Kidney epithelial cell (primary cell): Measurements from ENCODE around the gene DOHH. TPM values are rescaled to one million over a fixed set of nuclear protein-coding genes. Genes with fewer than 3 reads are reported as not detected.
"Not testable (repeated sequence)": the region's sequence is repeated elsewhere in the genome, so short reads cannot be mapped to it uniquely, and the experiment has no call there.

ENCODE experiments used
- DNase-seq: peaks from one replicate; pipeline ENCODE4 v3.0.0-alpha.2; 2010; ENCODE audit warnings: low read depth
- H3K27me3 ChIP-seq: 2 replicates; pipeline ENCODE4 v1.6.0; 2011; ENCODE audit warnings: low read length; ENCODE audit not compliant: control insufficient read depth, insufficient read depth
- H3K36me3 ChIP-seq: 2 replicates; pipeline ENCODE4 v1.5.1; 2011; ENCODE audit warnings: low read length; ENCODE audit not compliant: control insufficient read depth, insufficient read depth
- H3K4me3 ChIP-seq: 2 replicates; pipeline ENCODE4 v1.5.1; 2011; ENCODE audit warnings: low read depth, mild to moderate bottlenecking, control low read depth, low read length
- CTCF ChIP-seq: IDR thresholded peaks from 2 replicates; pipeline ENCODE4 v1.5.1; 2011; ENCODE audit warnings: mild to moderate bottlenecking, moderate library complexity, low read length, control low read depth, inconsistent platforms; ENCODE audit not compliant: insufficient read depth, poor library complexity, severe bottlenecking
- total RNA-seq: library from RNA; depleted of rRNA; stranded (reverse); fragments of >200 nt; gene quantifications from 2 replicates; pipeline ENCODE4 v1.2.3, GENCODE V29; 2015

DOHH gene
- total RNA-seq, 1 donor from 2014 or later, result 33.0 TPM

- Histone ChIP-seq H3K36me3 (peaks cover 5% of the 10 kb centered on the region), H3K4me3 (no peak overlapping the region), H3K27me3 (no peaks in the 10 kb centered on the region)
- DNase-seq, result no peak
- TF ChIP-seq CTCF, result no peak
Measured at GRCh38 chr19:3533033-3533432, 32.6 kb upstream of the DOHH start.

- no peak for TF ChIP-seq CTCF
- no peak overlapping the region for H3K4me3 ChIP-seq
- peaks cover 6% of the 10 kb centered on the region for H3K36me3 ChIP-seq
- H3K27me3 ChIP-seq, result no peaks in the 10 kb centered on the region
- no peak for DNase-seq
Measured at GRCh38 chr19:3532154-3532786, 31.8 kb upstream of the DOHH start.

GRCh38 chr19:3531716-3532115 lies 31.2 kb upstream of the DOHH start:
- peaks cover 6% of the 10 kb centered on the region for H3K36me3 ChIP-seq
- no peaks in the 10 kb centered on the region for H3K27me3 ChIP-seq
- no peak for DNase-seq
- H3K4me3 ChIP-seq, result no peak overlapping the region
- TF ChIP-seq CTCF, result no peak

- no peak for DNase-seq
- Histone ChIP-seq H3K4me3 (no peak overlapping the region), H3K36me3 (peaks cover 6% of the 10 kb centered on the region), H3K27me3 (no peaks in the 10 kb centered on the region)
- TF ChIP-seq CTCF, result no peak
Measured at GRCh38 chr19:3530389-3530788, 29.9 kb upstream of the DOHH start.

- not testable (repeated sequence) for H3K36me3 ChIP-seq, H3K27me3 ChIP-seq, H3K4me3 ChIP-seq, DNase-seq
Measured at GRCh38 chr19:3529299-3529698, 28.8 kb upstream of the DOHH start.

- Histone ChIP-seq H3K36me3 (peaks cover 5% of the 10 kb centered on the region), H3K4me3 (no peak overlapping the region), H3K27me3 (no peaks in the 10 kb centered on the region)
- no peak for TF ChIP-seq CTCF
- DNase-seq, result no peak
Measured at GRCh38 chr19:3528539-3529211, 28.2 kb upstream of the DOHH start.
